Hippocampal formation (tissue), 2 donors: ENCODE data around the gene JKAMP.

ENCODE experiments used
- DNase-seq, 2 donors: peaks; one replicate each; lab custom pipeline; 2025; lab: John Stamatoyannopoulos, UW

JKAMP gene

GRCh38 chr14:59540852-59541251 is 56.5 kb downstream of the JKAMP start:
- no peak for DNase-seq

DNA sequence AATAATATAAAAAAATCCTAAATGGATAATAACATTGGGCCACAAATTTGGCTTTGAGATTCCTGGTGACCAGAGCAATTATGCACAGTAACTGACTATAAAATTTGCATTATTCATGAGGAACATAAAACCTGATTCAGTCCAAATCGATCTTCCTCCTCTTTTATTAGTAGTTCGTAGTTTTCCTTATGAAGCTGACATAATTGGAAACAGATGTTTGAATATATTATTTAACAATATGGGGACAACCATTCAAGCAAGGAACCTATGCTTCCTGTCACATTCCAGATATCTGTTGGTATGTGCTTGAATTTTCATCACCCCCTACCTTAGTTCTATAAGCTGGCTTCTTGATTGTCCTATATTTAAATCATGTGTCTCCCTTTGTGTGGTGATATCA is 57.4 kb downstream of the JKAMP start:
- DNase-seq: no peak

DNA sequence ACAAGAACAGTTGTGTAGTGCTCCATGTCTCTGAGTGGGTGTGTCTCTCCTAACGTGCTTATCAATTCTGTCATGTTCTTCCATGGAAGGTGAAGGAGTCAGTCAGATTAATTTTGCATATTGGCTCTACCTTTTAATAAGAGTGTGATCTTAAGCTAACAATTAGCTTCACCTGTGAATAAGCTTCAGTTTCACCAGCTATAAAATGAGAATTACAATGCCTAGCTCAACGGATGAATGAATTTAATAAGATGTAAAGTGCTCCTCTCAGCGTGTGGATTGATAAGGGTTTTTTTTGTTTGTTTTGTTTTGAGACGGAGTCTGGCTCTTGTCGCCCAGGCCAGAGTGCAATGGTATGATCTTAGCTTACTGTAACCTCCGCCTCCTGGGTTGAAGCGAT is 59.6 kb downstream of the JKAMP start:
- DNase-seq: no peak

DNA sequence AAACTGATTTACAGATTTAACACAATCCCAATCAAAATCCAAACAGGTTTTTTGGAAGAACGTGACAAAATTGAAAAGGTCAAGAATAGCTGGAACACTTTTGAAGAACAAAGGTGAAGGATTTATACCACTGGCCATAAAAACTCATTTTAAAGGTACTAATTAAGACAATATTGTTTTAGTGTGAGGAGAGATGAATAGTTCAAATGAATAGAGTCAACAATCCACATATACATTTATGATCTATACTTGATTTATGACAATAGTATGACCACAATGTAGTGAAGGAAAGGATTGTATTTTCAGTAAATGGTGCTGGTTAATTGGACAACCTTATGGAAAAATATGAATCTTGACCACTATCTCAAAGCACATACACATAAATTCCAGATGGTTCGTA is 63.0 kb downstream of the JKAMP start:
- DNase-seq: no peak
